Small intestine (tissue), 7 donors: ENCODE data around the gene ZSCAN30. TPM values are rescaled to one million over a fixed set of nuclear protein-coding genes. Genes with fewer than 3 reads are reported as not detected.

Experiments used
- DNase-seq, 2 donors: peaks; one replicate each; pipeline versions ENCODE4 v3.0.0 to v3.0.0-alpha.2; 2013
- FAIRE-seq: peaks from 2 replicates; lab custom pipeline; 2012; peaks lifted over from hg19 to GRCh38; lab: Jason Lieb, UNC
- H3K27ac ChIP-seq, 3 donors: one replicate each; pipeline ENCODE4 v1.5.1; 2013; ENCODE audit warnings: low read length in 2 of 3, mild to moderate bottlenecking in 2 of 3, control low read depth in 1 of 3, inconsistent platforms in 1 of 3, low read depth in 1 of 3, moderate library complexity in 1 of 3
- H3K27me3 ChIP-seq, 3 donors: one replicate each; pipeline ENCODE4 v1.6.1; 2013; ENCODE audit warnings: low read length in 3 of 3, inconsistent platforms in 1 of 3; ENCODE audit not compliant: control insufficient read depth in 3 of 3, insufficient read depth in 3 of 3
- H3K36me3 ChIP-seq, 3 donors: one replicate each; pipeline ENCODE4 v1.6.1; 2013; ENCODE audit warnings: low read length in 3 of 3, inconsistent platforms in 1 of 3, low read depth in 1 of 3, mild to moderate bottlenecking in 1 of 3, moderate library complexity in 1 of 3; ENCODE audit not compliant: control insufficient read depth in 3 of 3, insufficient read depth in 2 of 3
- H3K4me1 ChIP-seq, 3 donors: one replicate each; pipeline ENCODE4 v1.6.1; 2013; ENCODE audit warnings: low read length in 2 of 3, inconsistent platforms in 1 of 3, low read depth in 1 of 3, mild to moderate bottlenecking in 1 of 3, moderate library complexity in 1 of 3; ENCODE audit not compliant: control insufficient read depth in 3 of 3, insufficient read depth in 2 of 3
- H3K4me3 ChIP-seq, 3 donors: one replicate each; pipeline ENCODE4 v1.5.1; 2013; ENCODE audit warnings: low read length in 3 of 3, control low read depth in 1 of 3, inconsistent platforms in 1 of 3, low read depth in 1 of 3, mild to moderate bottlenecking in 1 of 3, moderate library complexity in 1 of 3
- H3K9me3 ChIP-seq, 2 donors: one replicate each; pipeline ENCODE4 v1.6.1; 2013; ENCODE audit warnings: low read depth in 1 of 2, low read length in 1 of 2; ENCODE audit not compliant: control insufficient read depth in 2 of 2, insufficient read depth in 1 of 2
- WGBS, 3 donors: extraction: QIAGEN DNeasy Blood & Tissue Kit; methylation state at CpG; one replicate each; pipeline ENCODE4 v1.1.7; 2013; 5-methylcytosine and 5-hydroxymethylcytosine counted together
- polyA plus RNA-seq, 4 donors: library from polyadenylated mRNA; stranded (reverse) in 3 of 4; unstranded in 1 of 4; fragments of 200-250 nt in 3 of 4; fragments of 120-200 nt in 1 of 4; gene quantifications; one replicate each; pipeline versions ENCODE4 v1.2.1 to v1.2.3, GENCODE V29; 2013
- donor health status: healthy with polysubstance abuse.
- donor health status: control.
- donor health status: control.
- donor health status: Bipolar disorder and iron deficiency.
- donor health status: healthy.

The ZSCAN30 gene
- polyA plus RNA-seq, 4 donors = 4.8 to 38.3 (median 9.7) TPM

GRCh38 chr18:35253655-35254287 lies 36.3 kb downstream of the ZSCAN30 start:
- H3K36me3 ChIP-seq = peaks cover 4 to 10% (median 10%) of the 10 kb centered on the region in 3 donors
- no peaks in the 10 kb centered on the region for H3K27me3 ChIP-seq
- FAIRE-seq (no peak), DNase-seq (no peak)
- H3K4me3 ChIP-seq = no peak overlapping the region
- H3K27ac ChIP-seq = no peak overlapping the region
- peaks cover 0 to 16% of the 10 kb centered on the region in 2 donors for H3K9me3 ChIP-seq
- WGBS, 3 donors = 92 to 99% (median 93%) methylated on average over 4 of the region's 4 CpGs
- no peaks in the 10 kb centered on the region for H3K4me1 ChIP-seq

GRCh38 chr18:35252466-35252865 lies 37.6 kb downstream of the ZSCAN30 start:
- Histone ChIP-seq H3K4me1 (no peaks in the 10 kb centered on the region), H3K27ac (no peak overlapping the region), H3K9me3 (peaks cover 0 to 16% of the 10 kb centered on the region in 2 donors), H3K36me3 (peaks cover 4 to 14% (median 10%) of the 10 kb centered on the region in 3 donors), H3K4me3 (no peak overlapping the region), H3K27me3 (no peaks in the 10 kb centered on the region)
- DNase-seq (no peak), FAIRE-seq (no peak)
- 88 to 100% (median 91%) methylated on average over 1 of the region's 1 CpG for WGBS, 3 donors

- WGBS, 3 donors = 96 to 97% (median 96%) methylated on average over 6 of the region's 6 CpGs
- Histone ChIP-seq H3K36me3 (peaks cover 13 to 24% (median 15%) of the 10 kb centered on the region in 3 donors), H3K9me3 (peaks cover 0 to 11% of the 10 kb centered on the region in 2 donors), H3K27ac (no peak overlapping the region), H3K4me1 (no peaks in the 10 kb centered on the region), H3K27me3 (no peaks in the 10 kb centered on the region), H3K4me3 (no peak overlapping the region)
- DNase-seq = no peak
- FAIRE-seq = no peak
Measured at GRCh38 chr18:35248429-35248828, 41.6 kb downstream of the ZSCAN30 start.

GRCh38 chr18:35247412-35248249 lies 42.4 kb downstream of the ZSCAN30 start:
- 95 to 97% (median 95%) methylated on average over 14 of the region's 14 CpGs for WGBS, 3 donors
- no peaks in the 10 kb centered on the region for H3K27me3 ChIP-seq
- DNase-seq (no peak), FAIRE-seq (no peak)
- H3K9me3 ChIP-seq = peaks cover 0 to 8% of the 10 kb centered on the region in 2 donors
- H3K36me3 ChIP-seq = peaks cover 15 to 26% (median 20%) of the 10 kb centered on the region in 3 donors
- H3K4me3 ChIP-seq = no peak overlapping the region
- H3K27ac ChIP-seq = no peak overlapping the region
- H3K4me1 ChIP-seq = no peaks in the 10 kb centered on the region

GRCh38 chr18:35246831-35247230 lies 43.2 kb downstream of the ZSCAN30 start:
- peaks cover 16 to 25% (median 22%) of the 10 kb centered on the region in 3 donors for H3K36me3 ChIP-seq
- no peak for FAIRE-seq
- no peak overlapping the region for H3K4me3 ChIP-seq
- no peak overlapping the region for H3K27ac ChIP-seq
- H3K27me3 ChIP-seq = no peaks in the 10 kb centered on the region
- H3K4me1 ChIP-seq = no peaks in the 10 kb centered on the region
- DNase-seq = no peak
- H3K9me3 ChIP-seq = peaks cover 0 to 8% of the 10 kb centered on the region in 2 donors

- Histone ChIP-seq H3K27ac (no peak overlapping the region), H3K36me3 (peaks cover 16 to 25% (median 22%) of the 10 kb centered on the region in 3 donors), H3K4me1 (no peaks in the 10 kb centered on the region), H3K4me3 (no peak overlapping the region), H3K9me3 (peaks cover 0 to 8% of the 10 kb centered on the region in 2 donors), H3K27me3 (no peaks in the 10 kb centered on the region)
- WGBS, 3 donors = 98% methylated on average over 4 of the region's 4 CpGs
- no peak for DNase-seq
- no peak for FAIRE-seq
Measured at GRCh38 chr18:35245719-35246317, 44.2 kb downstream of the ZSCAN30 start.

- H3K36me3 ChIP-seq = peaks cover 16 to 20% (median 20%) of the 10 kb centered on the region in 3 donors
- FAIRE-seq (no peak), DNase-seq (no peak)
- H3K4me3 ChIP-seq = no peak overlapping the region
- H3K27me3 ChIP-seq = no peaks in the 10 kb centered on the region
- 92 to 98% (median 92%) methylated on average over 4 of the region's 4 CpGs for WGBS, 3 donors
- H3K27ac ChIP-seq = no peak overlapping the region
- no peaks in the 10 kb centered on the region for H3K4me1 ChIP-seq
- peaks cover 0 to 4% of the 10 kb centered on the region in 2 donors for H3K9me3 ChIP-seq
Measured at GRCh38 chr18:35244671-35245070, 45.4 kb downstream of the ZSCAN30 start.

GRCh38 chr18:35242426-35242825 lies 47.6 kb downstream of the ZSCAN30 start:
- no peaks in the 10 kb centered on the region for H3K4me1 ChIP-seq
- H3K27me3 ChIP-seq = no peaks in the 10 kb centered on the region
- H3K9me3 ChIP-seq = peaks cover 0 to 4% of the 10 kb centered on the region in 2 donors
- WGBS, 3 donors = 93 to 97% (median 96%) methylated on average over 6 of the region's 6 CpGs
- H3K27ac ChIP-seq = no peak overlapping the region
- no peak overlapping the region for H3K4me3 ChIP-seq
- no peak for DNase-seq
- peaks cover 12 to 20% (median 16%) of the 10 kb centered on the region in 3 donors for H3K36me3 ChIP-seq
- no peak for FAIRE-seq
